ENCODE results near the gene DYNC2LI1.

The DYNC2LI1 gene

DNA sequence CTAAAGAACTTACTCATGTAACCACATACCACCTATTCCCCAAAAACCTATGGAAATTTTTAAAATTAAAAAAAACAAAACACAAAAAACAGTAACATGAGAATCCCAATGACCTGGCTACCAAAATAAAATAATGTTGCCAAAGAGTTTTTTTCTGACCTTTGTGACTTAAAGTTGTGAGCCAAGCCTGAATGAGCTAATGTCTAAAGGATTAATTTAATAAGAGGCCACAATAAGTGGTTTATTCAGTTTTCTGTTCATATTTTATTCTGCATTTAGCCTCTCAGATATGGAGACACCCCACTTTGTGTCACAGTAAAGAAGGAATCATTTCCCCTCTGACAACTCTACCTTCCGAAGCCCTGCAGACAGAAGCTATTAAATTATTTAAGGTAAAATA, 42.6 kb upstream of the DYNC2LI1 start:
- TF ChIP-seq POLR2AphosphoS5 (IDR thresholded peaks at IDR 0.05; ENCODE audit: low read depth, low read length) (no peak), SIN3A (IDR thresholded peaks at IDR 0.05; ENCODE audit: borderline replicate concordance, insufficient read depth, low read length) (no peak), FOXP2 (optimal IDR thresholded peaks at IDR 0.05; ENCODE audit: borderline replicate concordance, extremely low read depth, extremely low read length, insufficient read depth) (no peak), TAF1 (IDR thresholded peaks at IDR 0.05; ENCODE audit: borderline replicate concordance, insufficient read depth, low read length) (no peak)
- TF ChIP-seq, protein P1, sequence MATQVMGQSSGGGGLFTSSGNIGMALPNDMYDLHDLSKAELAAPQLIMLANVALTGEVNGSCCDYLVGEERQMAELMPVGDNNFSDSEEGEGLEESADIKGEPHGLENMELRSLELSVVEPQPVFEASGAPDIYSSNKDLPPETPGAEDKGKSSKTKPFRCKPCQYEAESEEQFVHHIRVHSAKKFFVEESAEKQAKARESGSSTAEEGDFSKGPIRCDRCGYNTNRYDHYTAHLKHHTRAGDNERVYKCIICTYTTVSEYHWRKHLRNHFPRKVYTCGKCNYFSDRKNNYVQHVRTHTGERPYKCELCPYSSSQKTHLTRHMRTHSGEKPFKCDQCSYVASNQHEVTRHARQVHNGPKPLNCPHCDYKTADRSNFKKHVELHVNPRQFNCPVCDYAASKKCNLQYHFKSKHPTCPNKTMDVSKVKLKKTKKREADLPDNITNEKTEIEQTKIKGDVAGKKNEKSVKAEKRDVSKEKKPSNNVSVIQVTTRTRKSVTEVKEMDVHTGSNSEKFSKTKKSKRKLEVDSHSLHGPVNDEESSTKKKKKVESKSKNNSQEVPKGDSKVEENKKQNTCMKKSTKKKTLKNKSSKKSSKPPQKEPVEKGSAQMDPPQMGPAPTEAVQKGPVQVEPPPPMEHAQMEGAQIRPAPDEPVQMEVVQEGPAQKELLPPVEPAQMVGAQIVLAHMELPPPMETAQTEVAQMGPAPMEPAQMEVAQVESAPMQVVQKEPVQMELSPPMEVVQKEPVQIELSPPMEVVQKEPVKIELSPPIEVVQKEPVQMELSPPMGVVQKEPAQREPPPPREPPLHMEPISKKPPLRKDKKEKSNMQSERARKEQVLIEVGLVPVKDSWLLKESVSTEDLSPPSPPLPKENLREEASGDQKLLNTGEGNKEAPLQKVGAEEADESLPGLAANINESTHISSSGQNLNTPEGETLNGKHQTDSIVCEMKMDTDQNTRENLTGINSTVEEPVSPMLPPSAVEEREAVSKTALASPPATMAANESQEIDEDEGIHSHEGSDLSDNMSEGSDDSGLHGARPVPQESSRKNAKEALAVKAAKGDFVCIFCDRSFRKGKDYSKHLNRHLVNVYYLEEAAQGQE (IDR thresholded peaks at IDR 0.05; ENCODE audit: insufficient read depth in 1 of 2, low read depth in 2 of 2, low read length in 2 of 2), result no peak

GRCh38 chr2:43736637-43737036, 37.2 kb upstream of the DYNC2LI1 start:
- TF ChIP-seq, protein P1 (IDR thresholded peaks at IDR 0.05; ENCODE audit: insufficient read depth in 1 of 2, low read depth in 2 of 2, low read length in 2 of 2), result no peak
- TF ChIP-seq FOXP2 (optimal IDR thresholded peaks at IDR 0.05; ENCODE audit: borderline replicate concordance, extremely low read depth, extremely low read length, insufficient read depth) (no peak), POLR2AphosphoS5 (IDR thresholded peaks at IDR 0.05; ENCODE audit: low read depth, low read length) (no peak), SIN3A (IDR thresholded peaks at IDR 0.05; ENCODE audit: borderline replicate concordance, insufficient read depth, low read length) (no peak), TAF1 (IDR thresholded peaks at IDR 0.05; ENCODE audit: borderline replicate concordance, insufficient read depth, low read length) (no peak)

DNA sequence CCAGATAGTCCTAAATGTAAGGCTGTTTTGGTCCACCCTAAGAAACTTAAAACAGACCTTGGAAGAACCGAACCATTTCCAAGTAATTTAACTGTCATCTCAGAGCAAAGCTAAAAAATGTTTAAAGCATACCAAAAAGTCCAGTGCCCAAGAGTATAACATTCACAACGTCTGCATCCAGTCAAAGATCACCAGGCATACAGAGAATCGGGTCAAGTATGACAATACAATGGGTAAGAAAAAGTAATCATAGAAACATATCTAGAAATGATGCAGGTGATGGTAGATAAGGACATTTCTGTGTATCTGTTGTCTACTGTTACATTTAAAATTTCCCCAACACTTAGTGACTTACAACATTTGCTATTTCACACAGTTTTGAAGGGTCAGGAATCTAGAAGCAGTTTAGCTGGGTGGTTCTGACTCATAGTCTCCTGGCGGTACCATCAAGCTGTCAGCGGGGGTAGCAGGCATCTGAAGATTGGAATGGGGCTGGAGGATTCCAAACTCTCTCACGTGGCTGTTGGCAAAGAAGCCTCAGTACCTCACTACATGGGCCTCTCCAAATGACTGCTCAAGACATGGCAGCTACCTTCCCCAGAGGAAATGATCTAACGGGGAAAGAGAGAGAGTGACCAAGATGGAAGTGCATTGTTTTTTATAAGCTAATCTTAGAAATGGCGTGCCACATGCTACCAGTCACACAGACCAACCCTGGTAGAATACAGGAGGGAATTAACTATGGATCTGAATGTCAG, 36.6 kb upstream of the DYNC2LI1 start:
- TF ChIP-seq, protein P1 (IDR thresholded peaks at IDR 0.05; ENCODE audit: insufficient read depth in 1 of 2, low read depth in 2 of 2, low read length in 2 of 2), result no peak
- TF ChIP-seq SIN3A (IDR thresholded peaks at IDR 0.05; ENCODE audit: borderline replicate concordance, insufficient read depth, low read length), result no peak
- no peak for TF ChIP-seq TAF1 (IDR thresholded peaks at IDR 0.05; ENCODE audit: borderline replicate concordance, insufficient read depth, low read length)
- no peak for TF ChIP-seq POLR2AphosphoS5 (IDR thresholded peaks at IDR 0.05; ENCODE audit: low read depth, low read length)
- TF ChIP-seq FOXP2 (optimal IDR thresholded peaks at IDR 0.05; ENCODE audit: borderline replicate concordance, extremely low read depth, extremely low read length, insufficient read depth), result no peak

DNA sequence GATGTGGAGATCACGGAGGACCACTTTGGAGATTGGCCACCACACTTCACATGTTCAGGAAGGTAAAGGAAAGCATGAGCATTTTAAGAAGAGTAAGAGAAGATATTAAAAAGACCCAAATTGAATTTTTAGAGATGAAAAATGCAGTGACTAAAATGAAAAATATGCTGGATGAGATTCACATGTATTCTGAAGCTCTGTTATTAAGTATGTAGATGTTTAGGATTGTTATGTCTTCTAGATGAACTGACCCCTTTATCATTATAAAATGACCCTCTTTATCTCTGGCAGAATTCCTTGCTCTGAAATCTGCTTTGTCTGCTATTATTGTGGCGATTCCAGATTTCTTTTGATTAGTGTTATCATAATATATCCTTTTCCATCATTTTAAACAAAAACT, 36.0 kb upstream of the DYNC2LI1 start:
- no peak for TF ChIP-seq FOXP2 (optimal IDR thresholded peaks at IDR 0.05; ENCODE audit: borderline replicate concordance, extremely low read depth, extremely low read length, insufficient read depth)
- TF ChIP-seq, protein P1 (IDR thresholded peaks at IDR 0.05; ENCODE audit: insufficient read depth in 1 of 2, low read depth in 2 of 2, low read length in 2 of 2), result no peak

DNA sequence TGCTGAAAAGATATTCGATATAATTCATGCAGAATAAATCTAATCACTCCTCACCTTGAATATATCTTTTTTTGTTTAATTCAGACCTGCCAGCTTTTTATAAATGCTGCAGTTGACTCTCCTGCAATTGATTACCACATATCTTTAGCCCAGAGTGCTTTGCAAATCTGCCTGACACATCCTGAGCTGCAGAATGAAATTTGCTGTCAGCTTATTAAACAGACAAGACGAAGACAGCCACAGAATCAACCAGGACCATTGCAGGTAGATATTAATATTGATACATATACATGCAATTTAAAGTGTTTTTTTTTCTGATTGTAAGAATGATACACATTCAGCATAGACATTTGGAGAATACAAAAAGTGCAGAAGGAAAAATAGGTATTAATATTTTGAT, 35.6 kb upstream of the DYNC2LI1 start:
- no peak for TF ChIP-seq FOXP2 (optimal IDR thresholded peaks at IDR 0.05; ENCODE audit: borderline replicate concordance, extremely low read depth, extremely low read length, insufficient read depth)
- no peak for TF ChIP-seq TAF1 (IDR thresholded peaks at IDR 0.05; ENCODE audit: borderline replicate concordance, insufficient read depth, low read length)
- TF ChIP-seq POLR2AphosphoS5 (IDR thresholded peaks at IDR 0.05; ENCODE audit: low read depth, low read length), result no peak
- TF ChIP-seq, protein P1 (IDR thresholded peaks at IDR 0.05; ENCODE audit: insufficient read depth in 1 of 2, low read depth in 2 of 2, low read length in 2 of 2), result no peak
- no peak for TF ChIP-seq SIN3A (IDR thresholded peaks at IDR 0.05; ENCODE audit: borderline replicate concordance, insufficient read depth, low read length)

All from PFSK-1 (cell line).